B cell (primary cell): Measurements from ENCODE around the gene USH1G. TPM values are rescaled to one million over a fixed set of nuclear protein-coding genes. Genes with fewer than 3 reads are reported as not detected.
A peak's percentile ranks its signal among the peaks of the same experiment; 100 is the strongest.

Experiments used
- ATAC-seq: fragments of 200-7000 bp; cut with Tn5 transposase; one replicate; pipeline ENCODE4 v1.10.0; 2021; ENCODE audit warnings: low read depth, mild to moderate bottlenecking, moderate number of reproducible peaks, moderate library complexity
- CTCF ChIA-PET: fragments of 350-600 bp; sonication (Branson Sonifier 250); formaldehyde crosslinking; loops from one replicate; lab custom pipeline; 2021; ENCODE audit warnings: antibody characterized with exemption, inconsistent platforms; lab: Charles Lee
- POLR2A ChIA-PET: fragments of 350-600 bp; sonication (Branson Sonifier 250); formaldehyde crosslinking; loops from one replicate; lab custom pipeline; 2021; ENCODE audit warnings: antibody characterized with exemption; lab: Charles Lee
- DNase-seq: peaks from one replicate; pipeline ENCODE4 v3.0.0; 2013
- H2AFZ ChIP-seq: 2 replicates; pipeline ENCODE4 v1.6.1; 2012; ENCODE audit warnings: mild to moderate bottlenecking, low read depth, low read length; ENCODE audit not compliant: insufficient read depth, poor library complexity, severe bottlenecking
- H3K27ac ChIP-seq, 2 donors: 1 replicate in 1 of 2; 2 replicates in 1 of 2; pipeline ENCODE4 v1.5.1; 2012 to 2013; ENCODE audit warnings: low read length in 2 of 2, mild to moderate bottlenecking in 2 of 2, moderate library complexity in 1 of 2
- H3K27me3 ChIP-seq, 4 experiments: fragments of 200-600 bp in 1 of 4; sonication (generic) in 1 of 4; replicated peaks in 1 of 4; 1 replicate in 2 of 4; 2 replicates in 2 of 4; pipeline versions ENCODE4 v1.6.1 to v1.7.0; 2013 to 2016; ENCODE audit warnings: low read length in 3 of 4, mild to moderate bottlenecking in 2 of 4, mixed read lengths in 1 of 4, moderate library complexity in 1 of 4; ENCODE audit not compliant: insufficient read depth in 4 of 4, control insufficient read depth in 3 of 4; ENCODE audit errors: control extremely low read depth in 1 of 4
- H3K36me3 ChIP-seq, 2 experiments: replicated peaks in 1 of 2; 1 replicate in 1 of 2; 2 replicates in 1 of 2; pipeline versions ENCODE4 v1.6.1 to v1.7.1; 2013; ENCODE audit warnings: low read length in 1 of 2; ENCODE audit not compliant: insufficient read depth in 2 of 2, control insufficient read depth in 1 of 2; ENCODE audit errors: control extremely low read depth in 1 of 2, extremely low read depth in 1 of 2
- H3K4me1 ChIP-seq, 2 donors: fragments of 200-600 bp in 1 of 2; sonication (generic) in 1 of 2; 1 replicate in 1 of 2; 2 replicates in 1 of 2; pipeline versions ENCODE4 v1.5.1 to v1.6.1; 2013 to 2017; ENCODE audit warnings: low read length in 2 of 2; ENCODE audit not compliant: control insufficient read depth in 2 of 2, insufficient read depth in 2 of 2
- H3K4me2 ChIP-seq: replicated peaks from 2 replicates; pipeline ENCODE3; 2012; ENCODE audit warnings: mild to moderate bottlenecking, low read depth, low read length; ENCODE audit not compliant: poor library complexity, severe bottlenecking
- H3K4me3 ChIP-seq, 5 experiments: fragments of 200-600 bp in 1 of 5; sonication (generic) in 1 of 5; 1 replicate in 3 of 5; 2 replicates in 2 of 5; pipeline versions ENCODE4 v1.5.1 to v1.7.0; 2011 to 2016; ENCODE audit warnings: low read length in 4 of 5, mild to moderate bottlenecking in 4 of 5, low read depth in 2 of 5, control low read depth in 1 of 5, moderate library complexity in 1 of 5; ENCODE audit not compliant: insufficient read depth in 1 of 5; ENCODE audit errors: control extremely low read depth in 1 of 5, extremely low read depth in 1 of 5
- H3K79me2 ChIP-seq: fragments of 200-600 bp; sonication (generic); one replicate; pipeline ENCODE4 v1.6.0; 2016; ENCODE audit warnings: low read length; ENCODE audit not compliant: control insufficient read depth, insufficient read depth
- H3K9ac ChIP-seq: fragments of 200-600 bp; sonication (generic); 2 replicates; pipeline ENCODE4 v1.6.1; 2017; ENCODE audit warnings: mild to moderate bottlenecking, low read length, moderate library complexity
- H3K9me3 ChIP-seq, 3 donors: one replicate each; pipeline versions ENCODE4 v1.6.1 to v1.7.1; 2013; ENCODE audit warnings: low read length in 2 of 3; ENCODE audit not compliant: control insufficient read depth in 2 of 3, insufficient read depth in 1 of 3; ENCODE audit errors: control extremely low read depth in 1 of 3
- H4K20me1 ChIP-seq: 2 replicates; pipeline ENCODE4 v1.6.0; 2012; ENCODE audit warnings: mild to moderate bottlenecking, low read length; ENCODE audit not compliant: insufficient read depth, control insufficient read depth, poor library complexity, severe bottlenecking
- H3K27ac Mint-ChIP-seq: one replicate; pipeline ENCODE4 v1.8.0; 2021; ENCODE audit warnings: mixed read lengths
- H3K27me3 Mint-ChIP-seq: one replicate; pipeline ENCODE4 v1.8.0; 2021; ENCODE audit warnings: mixed read lengths
- H3K4me1 Mint-ChIP-seq: one replicate; pipeline ENCODE4 v1.8.0; 2021; ENCODE audit warnings: mixed read lengths
- H3K4me3 Mint-ChIP-seq: one replicate; pipeline ENCODE4 v1.8.0; 2021; ENCODE audit warnings: mixed read lengths
- H3K9me3 Mint-ChIP-seq: one replicate; pipeline ENCODE4 v1.8.0; 2022; ENCODE audit warnings: mixed read lengths; ENCODE audit not compliant: insufficient read depth
- EZH2 ChIP-seq: IDR thresholded peaks from 2 replicates; pipeline ENCODE4 v1.6.1; 2012; ENCODE audit warnings: borderline replicate concordance, low read depth, mild to moderate bottlenecking, moderate library complexity, low read length; ENCODE audit not compliant: insufficient read depth, poor library complexity, severe bottlenecking
- WGBS: methylation state at CpG from one replicate; pipeline ENCODE4 v1.1.5; 2013; ENCODE audit warnings: missing lambda C conversion rate; ENCODE audit not compliant: insufficient coverage; 5-methylcytosine and 5-hydroxymethylcytosine counted together
- intact Hi-C: fragments of 100-400 bp; cut with micrococcal nuclease; formaldehyde crosslinking; loops from one replicate; pipeline ENCODE4 v1.10.0; 2022
- polyA plus RNA-seq: library from polyadenylated mRNA; depleted of rRNA; stranded (reverse); fragments of >200 nt; gene quantifications from 2 replicates; pipeline ENCODE4 v1.2.3, GENCODE V29; 2012
- total RNA-seq, 2 donors: library from RNA; stranded (reverse); fragments of 120-200 nt in 1 of 2; gene quantifications; 1 replicate in 1 of 2; 2 replicates in 1 of 2; pipeline versions ENCODE4 v1.2.3 to v1.2.4, GENCODE V29; 2013 to 2022
- TF ChIP-seq, protein P1 (sequence below): fragments of 200-600 bp; IDR thresholded peaks from one replicate; pipeline ENCODE4 v1.8.0; 2022; ENCODE audit warnings: antibody characterized with exemption, mild to moderate bottlenecking

Gene USH1G
- total and polyA plus RNA-seq, 2 donors (not counting 1 experiment from before 2014, with no cell fraction given) = not detected

DNA sequence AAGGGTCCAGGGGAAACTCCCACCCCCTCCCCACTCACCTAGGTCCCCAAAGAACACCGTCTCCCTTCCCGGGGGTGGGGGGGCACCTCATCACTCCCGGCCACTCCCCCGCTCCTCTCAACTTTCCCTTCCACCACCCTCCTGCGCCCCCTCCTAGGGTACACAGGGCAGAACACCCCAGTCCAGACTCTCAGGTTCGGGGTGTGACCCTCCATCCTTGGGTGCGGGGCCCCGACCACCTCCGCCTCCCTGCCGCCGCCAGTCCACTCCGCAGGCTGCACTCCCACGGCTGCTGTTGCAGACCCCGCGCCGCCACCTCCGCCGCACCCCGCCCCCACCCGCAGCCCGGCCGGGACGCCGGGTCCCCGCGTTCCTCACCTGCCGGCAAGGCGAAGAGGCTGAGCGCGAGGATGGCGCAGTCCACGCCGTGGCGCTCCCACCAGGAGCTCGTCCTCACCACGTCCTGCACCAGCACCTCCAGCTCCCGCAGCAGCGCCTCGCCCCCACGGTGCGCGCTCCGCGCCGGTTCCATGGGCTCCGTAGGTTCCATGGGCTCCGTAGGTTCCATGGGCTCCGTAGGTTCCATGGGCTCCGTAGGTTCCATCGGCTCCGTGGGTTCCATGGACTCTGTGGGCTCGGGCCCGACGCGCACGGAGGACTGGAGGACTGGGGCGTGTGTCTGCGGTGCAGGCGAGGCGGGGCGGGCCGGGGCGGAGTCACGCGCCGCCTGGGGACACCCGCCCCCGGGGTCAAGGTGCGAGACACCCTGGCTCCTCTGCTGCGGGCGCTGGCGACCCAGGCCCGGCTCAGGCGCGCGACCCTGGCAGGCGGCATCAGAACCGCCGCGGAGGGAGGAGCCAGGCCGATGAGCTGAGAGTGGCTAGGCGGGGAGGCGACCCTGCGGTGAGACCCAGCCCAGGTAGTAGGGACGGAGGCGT lies 29.8 kb downstream of the USH1G start, which contains the start of gene FADS6:
Gene FADS6, minus strand, starts transcription at position 660 of the 938 bp plus-strand sequence. Its CDS starts 38 bp downstream, at position 622.
- Histone ChIP-seq H3K9me3 (peaks cover 0 to 6% (median 0%) of the 10 kb centered on the region in 3 donors), H3K9ac (no peak within 1 kb of the TSS), H3K36me3 (no peaks in the 10 kb centered on the region), H3K27ac (no peak within 1 kb of the TSS), H3K4me2 (peak within 1 kb of the TSS; percentile 68), H3K79me2 (no peaks in the 10 kb centered on the region), H4K20me1 (no peaks in the 10 kb centered on the region), H3K4me3 (peak within 1 kb of the TSS in 2 of 5 experiments; percentile 15 to 36), H3K4me1 (peaks cover 6 to 16% of the 10 kb centered on the region in 2 donors), H2AFZ (peak within 1 kb of the TSS; percentile 38), H3K27me3 (peaks cover 0 to 44% (median 9%) of the 10 kb centered on the region in 4 experiments)
- Mint-ChIP-seq H3K4me1 (peaks cover 2% of the 10 kb centered on the region), H3K27me3 (peaks cover 45% of the 10 kb centered on the region), H3K27ac (peak within 1 kb of the TSS; percentile 34), H3K9me3 (no peaks in the 10 kb centered on the region), H3K4me3 (peak within 1 kb of the TSS; percentile 71)
- POLR2A ChIA-PET = no interaction called here
- ATAC-seq (peak; percentile 36), DNase-seq (no peak)
- CTCF ChIA-PET = no interaction called here
- TF ChIP-seq, protein P1, sequence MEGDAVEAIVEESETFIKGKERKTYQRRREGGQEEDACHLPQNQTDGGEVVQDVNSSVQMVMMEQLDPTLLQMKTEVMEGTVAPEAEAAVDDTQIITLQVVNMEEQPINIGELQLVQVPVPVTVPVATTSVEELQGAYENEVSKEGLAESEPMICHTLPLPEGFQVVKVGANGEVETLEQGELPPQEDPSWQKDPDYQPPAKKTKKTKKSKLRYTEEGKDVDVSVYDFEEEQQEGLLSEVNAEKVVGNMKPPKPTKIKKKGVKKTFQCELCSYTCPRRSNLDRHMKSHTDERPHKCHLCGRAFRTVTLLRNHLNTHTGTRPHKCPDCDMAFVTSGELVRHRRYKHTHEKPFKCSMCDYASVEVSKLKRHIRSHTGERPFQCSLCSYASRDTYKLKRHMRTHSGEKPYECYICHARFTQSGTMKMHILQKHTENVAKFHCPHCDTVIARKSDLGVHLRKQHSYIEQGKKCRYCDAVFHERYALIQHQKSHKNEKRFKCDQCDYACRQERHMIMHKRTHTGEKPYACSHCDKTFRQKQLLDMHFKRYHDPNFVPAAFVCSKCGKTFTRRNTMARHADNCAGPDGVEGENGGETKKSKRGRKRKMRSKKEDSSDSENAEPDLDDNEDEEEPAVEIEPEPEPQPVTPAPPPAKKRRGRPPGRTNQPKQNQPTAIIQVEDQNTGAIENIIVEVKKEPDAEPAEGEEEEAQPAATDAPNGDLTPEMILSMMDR = no peak
- no peak for TF ChIP-seq EZH2
- 9% methylated on average over 83 of the region's 86 CpGs for WGBS
- intact Hi-C loops = no loop called here
